DMS153 (cell line): Measurements from ENCODE around the gene PDE4B.
"Not testable (repeated sequence)": the region's sequence is repeated elsewhere in the genome, so short reads cannot be mapped to it uniquely, and the experiment has no call there.

Experiments used
- DNase-seq: peaks from one replicate; lab custom pipeline; 2025; lab: John Stamatoyannopoulos, UW

Gene PDE4B

DNA sequence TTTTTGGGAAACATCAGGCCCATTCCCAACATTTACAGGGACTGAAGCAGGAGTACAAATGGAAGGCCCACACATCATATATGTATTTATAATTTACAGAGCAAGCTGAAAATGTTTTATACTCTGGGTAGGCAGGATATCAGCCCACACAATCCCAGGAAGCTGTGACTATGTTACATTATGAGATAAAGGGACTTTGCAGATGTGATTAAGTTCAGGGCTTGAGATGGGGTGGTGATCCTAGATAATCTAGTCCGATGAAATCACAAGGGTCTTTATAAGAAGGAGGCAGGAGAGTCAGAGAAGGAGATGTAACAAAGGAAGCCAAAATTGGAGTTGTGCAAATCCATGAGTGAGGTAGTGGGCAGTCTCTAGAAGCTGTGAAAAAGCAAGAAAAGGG is 160.5 kb downstream of the PDE4B start:
- no peak for DNase-seq

DNA sequence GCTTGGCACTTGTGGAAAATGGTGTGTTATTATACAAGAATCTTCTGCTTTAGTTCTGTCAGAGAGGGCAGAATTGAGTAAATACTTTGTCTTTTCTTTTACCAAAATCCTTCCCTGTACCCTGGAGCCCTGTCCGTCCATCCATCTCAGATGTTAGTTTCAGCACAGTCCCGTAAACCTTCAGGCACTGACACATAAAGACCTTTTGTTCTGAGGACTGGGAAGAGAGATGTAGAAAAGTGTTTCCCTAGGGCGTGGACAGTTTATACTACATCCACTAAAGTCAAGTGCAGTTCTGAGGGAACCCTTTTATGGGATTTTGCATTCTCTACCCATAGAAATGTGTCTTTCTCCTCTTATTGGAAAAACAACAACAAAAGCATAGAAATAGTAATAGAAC is 162.4 kb downstream of the PDE4B start:
- peak; percentile 73 for DNase-seq

DNA sequence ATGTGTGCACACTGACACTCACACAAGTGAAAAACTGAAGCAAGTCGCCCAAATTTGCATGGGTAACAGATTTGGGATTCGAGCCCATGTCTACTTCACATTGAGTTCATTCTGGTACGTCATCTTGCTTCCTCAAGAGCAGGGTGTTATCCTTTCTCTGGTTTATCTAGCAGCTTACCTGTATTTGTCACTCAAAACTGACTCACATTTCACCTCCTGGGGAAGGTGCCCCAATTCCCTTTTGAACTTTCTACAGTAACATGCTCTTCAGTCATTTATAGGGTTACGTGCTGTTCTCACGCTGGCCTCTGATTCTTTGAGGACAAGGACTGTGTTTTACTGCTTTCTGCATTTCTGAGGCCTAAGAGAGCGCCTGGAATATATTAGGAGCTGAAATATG is 162.8 kb downstream of the PDE4B start:
- DNase-seq: peak; percentile 38

DNA sequence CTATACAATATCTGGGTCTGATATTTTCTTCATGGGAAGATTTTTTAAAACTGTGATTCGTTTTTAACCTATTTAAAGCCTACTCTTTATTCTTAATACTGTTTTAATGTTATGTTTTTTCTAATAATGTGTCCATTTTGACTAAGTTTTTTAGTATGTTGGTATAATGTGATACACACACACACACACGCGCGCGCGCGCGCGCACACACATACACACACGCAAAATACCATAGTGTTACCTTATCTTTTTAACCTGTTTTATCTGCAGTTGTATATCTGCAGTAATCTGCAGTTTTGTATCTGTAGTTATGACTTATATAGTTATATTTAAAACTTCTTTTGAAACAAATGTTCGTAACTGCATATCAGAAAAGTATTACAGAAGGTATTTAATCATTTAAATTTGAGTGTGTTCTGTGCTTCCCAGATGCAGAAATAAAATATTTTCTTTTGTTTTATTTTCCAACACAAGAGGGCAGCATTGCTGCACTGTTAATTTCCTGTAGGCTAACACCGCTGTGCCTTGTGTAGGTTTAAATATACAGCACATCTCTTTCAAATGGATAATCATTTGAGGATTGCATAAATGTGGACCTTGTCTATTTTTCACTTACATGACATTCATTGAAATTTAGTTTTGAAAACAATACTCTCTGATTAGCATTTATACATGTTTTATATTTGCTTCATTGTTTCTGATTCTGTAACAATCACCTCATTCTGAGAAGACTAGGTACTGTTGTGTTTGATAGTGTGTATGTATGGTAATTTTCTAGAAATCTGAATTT is 166.1 kb downstream of the PDE4B start:
- peak; percentile 48 for DNase-seq

DNA sequence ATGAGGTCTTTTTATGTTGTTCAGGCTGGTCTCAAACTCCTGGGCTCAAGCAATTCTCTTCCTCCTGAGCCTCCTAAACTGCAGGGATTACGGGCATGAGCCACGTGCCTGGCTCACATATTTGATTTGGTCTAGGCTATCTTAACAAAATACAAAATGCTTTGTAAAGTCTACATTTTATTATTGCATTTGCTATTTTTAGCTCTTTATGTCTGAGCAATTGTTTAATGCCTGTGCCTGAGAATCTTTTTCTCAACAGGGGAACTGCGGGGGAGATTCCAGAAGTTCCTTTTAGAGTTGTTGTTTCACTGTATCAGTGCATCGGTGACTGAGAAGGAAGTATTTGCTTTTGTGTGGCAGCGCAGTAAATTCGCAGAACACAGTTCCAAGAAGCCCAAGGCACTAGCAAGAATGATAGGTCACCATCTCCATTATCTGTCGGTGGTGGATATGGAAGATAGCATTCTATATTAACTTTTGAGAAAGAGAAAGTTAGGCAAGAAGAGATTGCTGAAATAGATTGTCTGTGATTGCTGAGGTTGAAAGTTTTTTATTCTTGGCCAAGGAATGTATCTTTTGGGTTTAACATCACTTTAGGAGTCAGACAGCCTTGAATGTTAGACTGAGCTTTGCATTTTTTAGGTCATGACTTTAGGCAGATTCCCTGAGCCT is 167.3 kb downstream of the PDE4B start:
- no peak for DNase-seq

DNA sequence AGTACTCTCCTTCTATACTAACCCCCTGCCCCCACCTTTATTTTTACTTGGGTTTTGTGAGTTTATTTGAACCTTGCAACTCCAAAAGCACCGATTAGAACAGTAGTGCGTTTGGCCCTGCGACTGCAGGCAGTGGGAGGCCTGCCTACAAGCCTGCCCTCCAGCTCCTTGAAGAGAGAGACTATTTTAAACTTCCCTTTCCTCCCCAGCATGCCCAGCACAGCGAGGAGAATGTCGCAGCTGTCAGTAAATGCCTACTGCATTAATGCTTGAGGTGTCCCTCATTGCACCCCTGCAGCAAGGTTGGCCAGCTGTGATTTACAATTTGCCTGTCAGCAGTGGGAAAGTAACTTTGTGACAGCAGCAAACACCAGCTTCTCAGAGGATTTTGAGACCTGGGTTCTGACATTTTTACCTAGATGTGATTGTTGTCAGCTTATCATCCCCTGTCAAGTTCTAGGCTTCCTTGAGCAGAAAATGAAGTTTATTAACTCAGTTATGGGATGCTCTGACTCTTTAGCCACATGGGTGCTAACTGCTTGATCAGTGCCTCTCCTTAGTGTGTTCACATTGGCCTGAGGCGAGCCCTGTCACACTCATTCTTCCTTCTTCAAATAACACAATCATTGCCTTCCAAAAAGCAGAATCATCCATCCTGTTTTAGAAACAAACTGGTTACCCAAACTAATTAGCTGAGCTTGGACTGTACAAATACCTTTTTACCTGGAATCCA is 170.6 kb downstream of the PDE4B start:
- no peak for DNase-seq

DNA sequence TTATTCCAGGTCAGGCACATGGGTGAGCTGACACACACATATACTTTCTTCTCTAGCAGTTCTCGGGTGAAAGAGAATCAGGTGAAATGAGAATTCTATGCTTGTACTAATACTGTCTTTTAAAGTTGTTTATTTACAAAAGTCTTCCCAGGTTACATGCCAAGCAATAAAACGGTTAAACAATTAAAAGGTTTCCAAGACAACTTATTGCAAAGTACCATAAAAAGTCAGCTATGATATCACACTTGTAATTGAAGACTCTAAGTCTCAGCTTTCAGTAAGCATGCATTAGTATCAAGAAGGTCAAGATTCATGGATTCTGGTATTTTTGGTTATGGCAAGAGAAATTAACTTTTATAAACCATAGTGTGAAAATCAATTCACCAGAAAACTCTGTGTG is 171.4 kb downstream of the PDE4B start:
- no peak for DNase-seq

DNA sequence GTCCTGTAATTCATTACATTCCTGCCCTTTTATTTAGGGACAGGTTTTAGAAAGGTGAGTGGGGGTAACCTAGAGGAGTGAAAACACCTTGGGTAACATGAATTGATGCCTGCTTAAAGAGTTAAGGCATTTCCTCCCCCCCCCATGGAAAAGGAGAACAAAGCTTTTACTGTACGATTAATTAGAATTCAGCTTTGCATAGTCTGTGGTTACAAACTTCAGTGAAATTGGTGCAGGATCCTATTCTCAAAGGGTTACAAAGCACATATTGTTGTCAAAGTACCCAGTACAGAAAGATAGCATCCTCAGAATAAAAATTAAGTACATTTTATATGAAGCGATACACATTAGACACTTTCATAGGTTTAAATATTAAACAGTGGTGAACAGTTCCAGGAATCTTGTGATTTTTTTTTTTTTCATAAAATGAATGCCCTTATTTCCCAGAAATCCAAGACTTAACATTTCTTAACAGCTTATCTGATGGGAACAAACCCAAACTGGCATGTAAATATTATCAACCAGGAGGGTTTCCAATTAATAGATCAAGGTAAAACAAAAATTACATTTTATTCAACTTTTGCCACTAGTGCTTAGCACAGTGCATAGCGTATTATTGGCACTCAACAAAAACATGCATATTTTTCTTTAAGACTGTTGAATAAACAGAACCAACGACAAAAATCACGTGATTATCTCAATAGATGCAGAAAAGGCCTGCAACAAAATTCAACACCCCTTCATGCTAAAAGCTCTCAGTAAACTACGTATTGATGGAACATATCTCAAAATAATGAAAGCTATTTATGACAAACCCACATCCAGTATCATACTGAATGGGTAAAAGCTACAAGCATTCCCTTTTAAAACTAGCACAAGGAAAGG is 172.7 kb downstream of the PDE4B start:
- DNase-seq: no peak

DNA sequence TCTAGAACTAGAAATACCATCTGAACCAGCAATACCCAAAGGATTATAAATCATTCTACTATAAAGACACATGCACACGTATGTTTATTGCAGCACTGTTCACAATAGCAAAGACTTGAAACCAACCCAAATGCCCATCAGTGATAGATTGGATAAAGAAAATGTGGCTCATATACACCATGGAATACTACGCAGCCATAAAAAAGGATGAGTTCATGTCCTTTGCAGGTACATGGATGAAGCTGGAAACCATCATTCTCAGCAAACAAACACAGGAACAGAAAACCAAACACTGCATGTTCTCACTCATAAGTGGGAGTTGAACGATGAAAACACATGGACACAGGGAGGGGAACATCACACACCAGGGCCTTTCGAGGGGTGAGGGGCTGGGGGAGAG is 174.8 kb downstream of the PDE4B start:
- not testable (repeated sequence) for DNase-seq

DNA sequence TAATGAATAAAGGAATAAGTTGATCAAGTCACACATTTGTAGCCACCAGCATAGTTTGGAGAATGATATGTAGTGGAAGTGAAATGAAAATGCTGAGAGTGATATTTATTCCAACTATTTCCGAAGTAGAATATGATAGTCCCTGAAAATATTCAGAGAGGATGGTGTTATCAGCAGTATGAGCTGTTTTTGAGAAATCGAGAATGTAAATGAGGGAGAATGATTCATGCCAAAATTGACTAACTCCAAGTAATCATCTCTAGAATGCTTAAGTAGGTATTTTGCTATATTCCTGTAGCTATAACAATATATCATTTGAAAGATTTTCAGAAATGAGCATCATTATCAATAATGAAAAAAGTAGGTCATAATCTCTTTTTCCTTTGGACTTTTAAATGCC is 178.9 kb downstream of the PDE4B start:
- no peak for DNase-seq

DNA sequence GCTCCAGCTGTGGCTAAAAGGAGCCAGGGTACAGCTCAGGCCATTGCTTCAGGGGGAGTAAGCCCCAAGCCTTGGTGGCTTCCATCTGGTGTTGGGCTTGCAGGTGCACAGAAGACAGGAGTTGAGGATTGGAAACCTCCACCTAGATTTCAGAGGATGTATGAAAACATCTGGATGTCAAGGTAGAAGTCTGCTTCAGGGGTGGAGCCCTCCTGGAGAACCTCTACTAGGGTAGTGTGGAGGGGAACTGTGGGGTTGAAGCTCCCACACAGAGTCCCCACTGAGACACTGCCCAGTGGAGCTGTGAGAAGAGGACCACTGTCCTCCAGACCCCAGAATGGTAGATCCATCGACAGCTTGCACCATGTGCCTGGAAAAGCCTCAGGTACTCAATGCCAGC is 183.0 kb downstream of the PDE4B start:
- DNase-seq: no peak

DNA sequence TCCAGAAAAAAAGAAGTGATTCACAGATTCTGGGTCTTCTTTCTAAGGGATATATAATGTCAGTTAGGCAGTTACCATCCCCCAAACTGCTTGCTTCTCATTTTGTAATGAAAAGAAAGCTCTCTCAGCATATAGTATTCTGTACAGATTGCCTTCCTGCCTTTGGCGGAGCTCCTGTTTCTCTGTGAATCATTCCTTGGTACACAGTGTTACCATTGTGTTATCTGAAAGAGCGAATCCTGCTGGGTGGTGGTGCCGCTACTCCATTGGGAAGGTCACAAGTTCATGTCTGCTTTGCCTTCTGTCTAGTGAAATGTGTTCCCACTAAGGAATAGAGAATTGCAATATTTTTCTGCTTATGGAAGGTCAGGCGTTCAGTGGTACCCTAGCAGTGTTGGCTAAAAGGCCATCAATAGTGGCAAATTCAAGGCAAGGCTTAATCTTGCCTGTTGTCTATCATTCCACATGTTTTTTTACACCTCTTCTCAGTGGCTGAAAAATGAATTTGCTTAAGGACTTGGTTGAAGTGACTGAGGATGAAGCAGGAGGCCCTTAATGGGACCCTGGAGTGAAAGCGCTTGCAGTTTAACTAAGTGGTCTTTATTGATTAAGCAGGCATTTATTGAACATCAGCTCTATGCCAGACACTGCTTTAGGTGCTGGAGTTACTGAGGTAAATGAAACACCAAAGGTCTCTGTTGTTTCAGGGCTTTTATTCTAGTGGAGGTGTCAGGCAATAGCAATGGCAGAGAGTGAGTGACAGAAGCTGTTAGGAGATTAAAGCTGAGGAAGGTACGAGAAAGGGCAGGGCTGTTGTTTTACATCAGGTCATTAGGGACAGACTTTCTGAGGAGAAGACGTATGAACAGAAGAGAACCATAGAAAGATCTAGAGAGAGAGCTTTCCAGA is 186.7 kb downstream of the PDE4B start:
- DNase-seq: no peak

DNA sequence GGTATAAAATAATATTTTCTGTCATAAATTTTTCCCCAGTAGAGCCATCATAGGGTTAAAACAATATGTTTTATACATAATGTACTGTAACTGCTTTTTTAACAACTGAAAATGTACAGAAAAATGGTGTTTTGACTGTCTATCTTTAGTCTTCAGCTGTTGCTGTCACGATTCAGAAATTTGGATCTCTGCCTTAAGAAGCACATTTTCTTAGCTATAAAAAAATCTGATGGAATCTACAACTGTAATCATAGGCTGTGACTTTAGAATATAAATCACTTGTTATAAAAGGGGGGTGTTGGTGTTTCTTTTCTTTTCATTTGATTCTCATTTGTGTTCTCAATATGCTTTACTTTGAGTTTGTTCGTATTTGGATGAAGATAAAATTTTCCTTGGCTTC is 187.5 kb downstream of the PDE4B start:
- no peak for DNase-seq

DNA sequence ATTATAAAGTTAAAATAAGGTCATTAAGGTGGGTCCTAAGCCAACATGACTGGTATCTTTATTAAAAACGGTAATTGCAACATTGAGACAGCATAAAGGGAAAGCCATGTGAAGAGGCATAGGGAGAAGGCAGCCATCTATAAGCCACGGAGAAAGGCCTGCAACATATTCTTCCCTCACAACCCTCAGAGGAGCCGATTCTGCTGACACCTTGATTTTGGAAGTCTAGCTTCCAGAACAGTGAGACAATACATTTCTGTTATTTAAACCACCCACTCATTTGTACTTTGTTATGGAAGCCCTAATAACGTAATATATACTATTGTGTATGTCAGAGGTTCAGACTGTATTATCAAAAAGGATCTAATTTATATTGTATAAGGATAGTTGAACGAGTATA is 190.8 kb downstream of the PDE4B start:
- no peak for DNase-seq

DNA sequence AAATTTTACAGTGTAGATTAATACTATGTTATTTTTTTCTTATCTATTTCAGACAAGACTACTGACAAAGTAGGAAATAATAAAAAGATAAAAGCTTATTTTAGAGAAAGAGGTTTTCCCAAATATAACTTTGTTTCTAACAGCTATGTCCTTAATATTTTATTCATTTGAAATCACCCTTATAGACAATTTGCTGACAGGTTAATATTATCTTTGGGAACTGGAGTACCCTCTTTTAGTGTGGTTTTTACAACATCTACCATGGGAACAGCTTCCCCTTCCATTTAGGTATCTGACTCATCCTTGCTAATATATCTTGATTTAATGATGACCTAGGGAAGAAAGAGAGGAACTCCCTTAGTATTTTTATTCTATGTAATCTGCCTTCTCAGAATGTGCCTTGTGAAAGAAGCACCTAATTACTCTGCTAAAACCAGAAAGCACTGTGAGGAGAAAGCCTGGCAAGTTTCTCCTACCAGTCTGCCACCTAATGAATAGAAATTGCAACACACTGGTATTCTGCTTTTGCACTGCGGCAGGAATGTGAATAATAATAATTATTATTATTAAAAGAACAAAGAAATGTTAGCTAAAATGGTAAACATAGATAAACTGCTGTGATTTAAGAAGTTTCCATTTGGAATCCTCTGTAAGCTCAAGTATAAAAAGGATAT is 192.8 kb downstream of the PDE4B start:
- no peak for DNase-seq

DNA sequence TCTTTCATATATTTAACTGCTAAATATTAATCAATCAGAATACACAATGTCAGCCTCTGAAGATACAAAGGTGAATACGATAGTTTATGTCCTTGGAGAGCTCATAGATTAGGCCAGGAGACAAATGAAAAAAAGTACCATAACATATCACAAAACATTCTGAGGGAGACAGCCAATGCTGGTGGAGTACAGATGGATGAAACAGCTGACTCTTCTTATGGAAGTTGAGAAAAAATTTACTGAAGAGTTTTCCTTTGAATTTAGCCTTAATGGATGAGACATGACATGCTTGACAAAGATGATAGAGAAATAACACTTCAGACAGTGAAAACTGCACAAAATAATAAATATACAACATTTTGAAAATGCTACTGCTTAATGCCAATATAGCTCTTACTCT is 193.5 kb downstream of the PDE4B start:
- DNase-seq: no peak

DNA sequence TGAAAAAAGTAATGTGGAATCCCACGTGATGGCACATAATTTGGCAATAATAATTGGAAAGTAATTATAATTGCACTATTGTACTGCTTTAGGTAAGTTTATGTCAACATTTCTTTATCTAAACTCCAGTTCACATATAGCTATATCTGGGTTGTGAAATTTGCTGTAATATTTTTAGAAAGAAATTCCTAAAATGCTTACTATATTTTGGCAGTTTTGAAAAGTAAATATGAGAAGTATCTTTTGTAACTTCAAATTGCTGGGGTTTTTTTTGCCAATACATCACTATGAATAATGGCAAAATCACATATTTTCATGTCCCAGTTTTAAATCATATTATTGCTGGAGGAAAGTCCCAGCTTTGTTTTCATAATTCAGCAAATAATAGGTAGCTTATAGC is 197.5 kb downstream of the PDE4B start:
- DNase-seq: no peak

DNA sequence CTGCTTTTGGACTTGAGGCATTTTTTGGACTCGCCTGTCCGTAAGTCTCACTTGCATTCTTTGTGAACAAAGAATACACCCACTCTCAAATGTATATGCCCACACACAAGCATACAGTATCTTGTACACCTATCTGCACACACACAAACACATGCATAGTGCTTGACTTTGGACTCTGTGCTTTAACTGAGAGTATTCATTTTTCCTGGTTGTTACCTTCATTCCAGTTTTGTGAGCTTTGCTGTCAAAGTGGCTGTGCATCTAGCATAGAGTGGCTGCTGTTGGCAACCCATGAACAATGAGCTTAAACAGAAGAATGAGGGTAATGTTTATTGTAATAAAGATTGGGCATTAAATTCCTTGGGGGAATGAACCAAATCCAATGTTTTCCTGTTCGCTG is 199.0 kb downstream of the PDE4B start:
- DNase-seq: no peak

DNA sequence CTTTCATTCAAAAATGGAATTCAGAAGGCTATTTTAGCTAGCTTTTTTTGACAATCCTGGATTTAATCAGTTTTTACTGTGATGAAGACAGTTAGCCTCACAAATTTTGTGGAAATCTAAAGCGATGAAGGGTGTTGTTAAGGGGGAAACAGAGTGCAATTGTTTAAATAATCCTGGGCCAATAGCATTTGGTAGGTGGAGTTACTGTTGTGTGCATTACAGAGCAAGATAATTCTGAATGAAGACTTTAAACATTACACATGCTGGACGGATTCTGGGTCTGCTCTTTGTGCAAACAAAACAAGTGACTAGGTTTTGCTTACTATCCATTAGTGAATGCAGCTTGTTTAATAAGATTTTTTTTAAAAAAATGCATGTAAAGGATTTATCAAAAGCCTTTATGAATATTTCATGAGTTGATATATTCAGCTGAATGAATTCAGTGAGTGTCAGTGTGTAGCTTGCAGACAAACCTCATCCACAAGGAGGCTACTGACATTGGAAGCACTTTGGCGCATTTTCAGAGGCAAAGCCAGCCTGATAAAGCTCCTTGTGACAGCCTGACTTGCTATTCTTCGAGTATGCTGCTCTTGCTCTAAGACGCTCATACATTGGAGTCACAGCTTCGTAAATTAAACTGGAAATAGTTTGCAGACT is 199.6 kb downstream of the PDE4B start:
- DNase-seq: no peak

DNA sequence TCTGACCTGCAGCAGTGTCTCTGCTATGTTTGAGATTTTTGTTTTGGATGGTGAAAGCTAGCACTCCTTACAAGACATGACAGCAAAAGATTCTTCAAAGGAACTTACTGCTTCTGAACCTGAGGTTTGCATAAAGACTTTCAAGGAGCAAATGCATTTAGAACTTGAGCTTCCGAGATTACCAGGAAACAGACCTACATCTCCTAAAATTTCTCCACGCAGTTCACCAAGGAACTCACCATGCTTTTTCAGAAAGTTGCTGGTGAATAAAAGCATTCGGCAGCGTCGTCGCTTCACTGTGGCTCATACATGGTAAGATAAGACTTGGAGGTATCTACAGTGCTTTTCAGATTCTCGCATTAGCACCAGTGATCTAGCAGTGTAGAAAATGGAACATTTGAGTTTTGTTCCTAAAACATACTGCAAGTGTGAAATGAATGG is 200.2 kb downstream of the PDE4B start:
- DNase-seq: no peak
